HG02642 (cell line): ENCODE results near the gene GNAT1.
A peak's percentile ranks its signal among the peaks of the same experiment; 100 is the strongest.

Source experiments
- ATAC-seq: cut with Tn5 transposase; IDR thresholded peaks from one replicate; pipeline ENCODE4 v1.9.1; 2021; ENCODE audit warnings: mild to moderate bottlenecking; ENCODE audit not compliant: unreplicated experiment, poor library complexity

The GNAT1 gene

GRCh38 chr3:50190936-50191660 is at the start of gene GNAT1:
GNAT1 (plus strand) TSS chr3:50191610; CDS start chr3:50191726, 116 bp downstream.
- ATAC-seq: no peak

- no peak for ATAC-seq
Observed at GRCh38 chr3:50146316-50146901, 45.0 kb upstream of the GNAT1 start.

- ATAC-seq: no peak
Observed at GRCh38 chr3:50147016-50147415, 44.4 kb upstream of the GNAT1 start.

DNA sequence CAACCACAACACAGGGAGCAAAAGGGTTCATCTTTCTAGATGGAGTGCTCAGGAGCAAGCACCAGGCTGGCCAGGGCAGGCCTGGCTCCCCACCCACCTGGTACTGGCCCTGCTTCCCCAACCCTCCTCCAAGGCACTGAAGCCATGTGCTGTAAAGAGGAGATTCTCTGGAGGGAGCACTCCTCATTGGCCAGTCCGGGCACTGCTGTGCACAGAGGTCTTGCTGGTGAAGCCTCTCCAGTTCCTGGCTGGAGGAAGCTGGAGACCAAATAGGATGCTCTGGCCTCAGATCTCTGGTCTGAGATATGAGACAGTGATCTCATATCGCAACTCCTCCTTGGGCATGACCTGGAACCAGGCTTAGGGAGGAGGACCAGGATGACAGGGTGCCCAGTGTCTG is 44.0 kb upstream of the GNAT1 start:
- ATAC-seq: no peak

GRCh38 chr3:50147861-50148260 is 43.5 kb upstream of the GNAT1 start:
- ATAC-seq: no peak

GRCh38 chr3:50150404-50150750 is 41.0 kb upstream of the GNAT1 start:
- ATAC-seq: no peak

- no peak for ATAC-seq
Observed at GRCh38 chr3:50150863-50151686, 40.3 kb upstream of the GNAT1 start.

- no peak for ATAC-seq
Observed at GRCh38 chr3:50151728-50152127, 39.7 kb upstream of the GNAT1 start.

- no peak for ATAC-seq
Observed at GRCh38 chr3:50153782-50154475, 37.5 kb upstream of the GNAT1 start.

GRCh38 chr3:50154476-50154839 is 37.0 kb upstream of the GNAT1 start:
- peak; percentile 27 for ATAC-seq

DNA sequence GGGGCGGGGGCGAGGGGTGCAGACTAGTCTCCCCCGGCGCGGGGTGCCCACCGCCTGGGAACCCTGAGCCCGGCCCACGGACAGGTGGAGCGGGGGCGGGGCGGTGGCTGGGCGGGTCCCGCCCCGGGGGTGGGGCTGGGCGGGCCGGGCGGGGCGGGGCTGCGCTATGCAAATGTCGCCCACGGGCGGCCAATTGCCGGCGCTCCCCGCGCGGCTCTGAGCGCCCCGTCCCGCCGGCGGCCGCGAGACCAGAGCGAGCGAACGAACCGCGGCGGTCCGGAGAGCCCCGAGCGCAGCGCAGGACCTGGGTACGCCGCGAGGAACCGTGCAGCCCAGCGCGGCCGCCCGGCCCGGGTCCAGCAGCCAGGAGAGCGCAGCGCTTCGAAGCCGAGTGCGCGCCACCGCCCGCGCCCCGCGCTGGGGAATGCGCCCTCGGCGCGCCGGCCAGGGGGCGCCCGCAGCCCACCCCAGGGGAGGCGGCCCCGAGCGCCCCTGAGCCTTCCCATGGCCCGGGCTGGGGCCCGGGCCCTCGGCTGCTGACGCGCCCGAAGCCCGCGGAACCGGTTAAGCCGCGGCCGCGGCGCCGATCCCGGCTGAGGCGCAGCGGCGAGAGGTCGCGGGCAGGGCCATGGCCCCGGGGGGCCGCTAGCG is 36.4 kb upstream of the GNAT1 start, which contains the start of gene SEMA3F:
SEMA3F (plus strand) TSS at position 485 of the 651 bp plus-strand sequence. CDS start 4,299 bp downstream, outside the sequence.
- peak; percentile 70 for ATAC-seq

DNA sequence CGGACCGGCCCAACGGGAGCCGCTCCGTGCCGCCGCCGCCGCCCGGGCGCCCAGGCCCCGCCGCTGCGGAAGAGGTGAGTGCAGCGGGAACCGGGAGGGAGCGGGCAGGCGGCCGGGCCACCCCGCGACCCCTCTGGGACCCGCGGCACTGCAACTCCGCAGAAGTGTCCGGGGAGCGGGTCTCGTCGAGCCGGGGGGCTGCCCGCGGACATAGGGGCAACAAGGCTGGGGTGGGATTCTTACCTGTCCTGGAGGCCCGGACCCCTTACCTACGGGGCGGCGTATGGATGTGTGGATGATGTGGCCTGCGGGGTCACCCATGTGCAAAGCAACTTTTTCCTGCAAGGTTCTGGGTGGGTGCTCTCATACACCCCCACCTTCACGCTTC is 35.9 kb upstream of the GNAT1 start:
- no peak for ATAC-seq

DNA sequence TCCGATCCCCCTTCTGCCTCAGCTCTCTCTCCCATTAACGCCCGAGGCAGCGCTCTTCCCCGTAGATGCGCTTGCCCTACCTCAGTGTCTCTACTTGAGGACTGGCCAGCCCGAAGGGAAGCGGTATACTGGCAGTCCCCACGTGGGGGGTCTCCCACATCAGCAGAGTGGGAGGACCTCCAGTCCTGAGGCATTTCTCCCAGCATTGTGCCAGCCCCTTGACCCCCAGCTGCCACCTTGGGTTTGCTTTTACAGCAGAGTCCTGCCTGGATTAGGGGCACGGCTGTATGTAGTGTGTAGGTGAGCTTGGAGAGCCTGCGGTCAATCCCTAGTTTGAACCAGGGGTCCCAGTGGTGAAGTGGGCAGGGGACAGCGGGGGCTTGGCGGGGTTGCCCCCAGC is 35.5 kb upstream of the GNAT1 start:
- no peak for ATAC-seq

GRCh38 chr3:50156549-50157493 is 34.6 kb upstream of the GNAT1 start:
- ATAC-seq: no peak

DNA sequence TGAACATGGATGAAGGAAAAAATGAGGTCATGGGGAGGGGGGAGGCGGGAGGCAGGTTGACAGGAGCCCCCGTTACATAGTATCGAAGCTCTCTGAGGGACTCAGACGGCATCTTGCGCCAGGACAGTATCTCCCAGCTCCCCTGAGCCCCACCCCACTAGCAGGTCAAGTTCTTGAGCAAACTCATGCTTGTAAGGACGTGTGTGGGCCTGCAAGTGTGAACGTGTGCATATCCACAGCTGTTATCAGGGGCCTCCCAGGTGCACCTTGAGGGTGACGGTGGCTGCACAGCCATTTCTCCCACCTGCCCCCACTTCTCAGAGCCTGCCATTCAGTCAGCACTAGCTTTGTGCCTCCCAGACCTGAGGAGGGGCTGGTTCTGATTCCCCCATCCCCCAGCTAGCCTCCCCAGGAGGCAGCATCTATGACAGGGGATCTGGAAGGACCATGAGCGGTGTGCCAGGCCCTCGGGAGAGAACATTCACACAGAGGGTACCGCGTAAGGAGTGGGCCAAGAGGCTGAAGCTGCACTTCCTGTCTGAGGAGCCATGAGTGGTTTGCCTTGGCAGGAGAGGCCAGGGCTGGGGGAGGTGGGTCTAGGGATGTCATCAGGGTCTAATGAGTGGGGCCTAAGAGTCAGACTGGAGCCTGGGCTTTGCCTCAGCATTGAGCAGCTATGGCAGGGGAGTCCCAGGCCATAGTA is 33.4 kb upstream of the GNAT1 start:
- ATAC-seq: no peak

DNA sequence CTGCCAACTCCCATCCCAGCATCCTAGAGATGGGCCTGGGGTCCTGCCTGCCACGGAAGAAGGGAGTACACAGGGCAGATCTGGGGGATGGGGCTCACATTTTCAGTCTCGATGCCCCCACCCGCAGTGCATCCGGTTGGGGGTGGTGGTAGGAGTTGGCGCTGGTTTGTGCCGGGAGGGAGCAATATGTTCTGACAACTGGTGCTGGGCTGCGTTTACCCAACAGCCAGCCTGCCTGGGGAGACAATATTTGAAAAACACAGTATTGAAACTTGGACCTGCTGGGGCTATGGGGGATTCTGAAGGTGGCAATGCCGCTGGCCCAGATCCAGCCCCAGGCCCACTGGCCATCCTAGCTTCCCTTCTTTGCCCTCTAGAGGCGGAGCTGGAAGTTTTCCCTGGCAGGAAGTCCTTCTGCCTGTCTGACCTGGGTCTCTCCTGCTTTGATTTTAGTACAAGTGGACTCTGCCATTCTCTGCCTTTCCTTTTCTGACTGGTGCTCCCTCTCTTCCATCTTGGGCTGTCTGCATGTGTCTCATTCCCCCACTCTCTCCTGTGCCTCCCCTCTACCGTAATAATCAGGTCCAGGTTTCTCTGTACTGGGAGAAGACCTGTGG is 32.8 kb upstream of the GNAT1 start:
- ATAC-seq: no peak

GRCh38 chr3:50160561-50160983 is 30.8 kb upstream of the GNAT1 start:
- ATAC-seq: no peak

DNA sequence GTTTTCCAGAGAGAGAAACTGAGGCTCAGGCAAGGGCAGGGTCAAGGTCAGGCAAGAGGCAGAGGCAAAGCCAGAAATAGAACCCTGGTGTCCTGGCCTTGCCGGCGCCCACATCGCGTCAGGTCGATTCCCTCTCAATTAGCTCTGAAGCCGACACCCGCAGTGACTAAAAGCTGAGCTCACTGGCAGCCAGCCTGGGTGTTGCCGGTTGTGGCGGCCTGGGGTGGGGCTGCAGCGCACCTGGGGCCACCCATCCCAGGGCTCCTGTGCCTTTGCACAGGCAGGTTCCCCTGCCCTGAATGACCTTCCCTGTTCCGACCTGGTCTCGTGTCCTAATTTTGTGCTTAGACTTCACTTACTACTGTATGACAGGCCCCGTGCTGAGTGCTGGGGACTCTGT is 30.1 kb upstream of the GNAT1 start:
- no peak for ATAC-seq
